Fibroblast of skin of left quadriceps (primary cell): ENCODE measurements around the gene HSD3B7.
A peak's percentile ranks its signal among the peaks of the same experiment; 100 is the strongest.

Experiments
- DNase-seq, 2 experiments: peaks; one replicate each; pipeline ENCODE4 v3.0.0-alpha.2; 2013; ENCODE audit warnings: low read depth in 2 of 2

Gene HSD3B7

GRCh38 chr16:31022544-31023251 lies 37.7 kb downstream of the HSD3B7 start:
- no peak for DNase-seq

GRCh38 chr16:31023252-31023602 lies 38.2 kb downstream of the HSD3B7 start:
- DNase-seq: no peak

- no peak for DNase-seq
These were observed 38.7 kb downstream of the HSD3B7 start for GRCh38 chr16:31023627-31024226.

GRCh38 chr16:31025339-31025738 lies 40.3 kb downstream of the HSD3B7 start:
- DNase-seq: no peak

- DNase-seq: no peak
These were observed 44.3 kb downstream of the HSD3B7 start for GRCh38 chr16:31029272-31029671.

GRCh38 chr16:31031276-31031675 lies 46.3 kb downstream of the HSD3B7 start:
- no peak for DNase-seq

GRCh38 chr16:31032736-31033708 lies 48.0 kb downstream of the HSD3B7 start, which contains the start of gene STX4:
Gene STX4 (plus strand): TSS chr16:31033558. CDS start chr16:31033806, 248 bp downstream.
- DNase-seq: peak; percentile 91 to 94

GRCh38 chr16:31033709-31034492 lies 48.9 kb downstream of the HSD3B7 start:
- peak; percentile 44 to 49 for DNase-seq

GRCh38 chr16:31036691-31037090 lies 51.7 kb downstream of the HSD3B7 start:
- DNase-seq: no peak
